ENCODE measurements around the gene NTRK1. TPM values are rescaled to one million over a fixed set of nuclear protein-coding genes. Genes with fewer than 3 reads are reported as not detected.

The NTRK1 gene
- total RNA-seq, 1 donor from 2014 or later = 54.3 TPM

- Mint-ChIP-seq H3K4me3 (no peak overlapping the region), H3K36me3 (ENCODE audit: low read depth) (no peaks in the 10 kb centered on the region), H3K27me3 (peaks cover 39% of the 10 kb centered on the region), H3K27ac (no peak overlapping the region), H3K4me1 (peaks cover 16% of the 10 kb centered on the region), H3K9me3 (no peaks in the 10 kb centered on the region)
- DNase-seq = no peak
- intact Hi-C loops (cut with micrococcal nuclease) = no loop called here
These were observed 34.8 kb downstream of the NTRK1 start for GRCh38 chr1:156895455-156895812.

- H3K9me3 Mint-ChIP-seq = no peaks in the 10 kb centered on the region
- DNase-seq = no peak
- H3K36me3 Mint-ChIP-seq (ENCODE audit: low read depth) = no peaks in the 10 kb centered on the region
- H3K27me3 Mint-ChIP-seq = peaks cover 37% of the 10 kb centered on the region
- intact Hi-C loops (cut with micrococcal nuclease) = no loop called here
- no peak overlapping the region for H3K4me3 Mint-ChIP-seq
- no peak overlapping the region for H3K27ac Mint-ChIP-seq
- H3K4me1 Mint-ChIP-seq = peaks cover 16% of the 10 kb centered on the region
These were observed 35.3 kb downstream of the NTRK1 start for GRCh38 chr1:156895927-156896326.

- Mint-ChIP-seq H3K4me3 (no peak overlapping the region), H3K4me1 (peaks cover 16% of the 10 kb centered on the region), H3K9me3 (no peaks in the 10 kb centered on the region), H3K27me3 (peaks cover 37% of the 10 kb centered on the region), H3K36me3 (ENCODE audit: low read depth) (no peaks in the 10 kb centered on the region), H3K27ac (no peak overlapping the region)
- no peak for DNase-seq
- intact Hi-C loops (cut with micrococcal nuclease) = no loop called here
These were observed 35.9 kb downstream of the NTRK1 start for GRCh38 chr1:156896490-156897033.

- DNase-seq = no peak
- Mint-ChIP-seq H3K36me3 (ENCODE audit: low read depth) (no peaks in the 10 kb centered on the region), H3K9me3 (no peaks in the 10 kb centered on the region), H3K4me3 (no peak overlapping the region), H3K4me1 (peaks cover 11% of the 10 kb centered on the region), H3K27ac (peak overlapping the region; percentile 65), H3K27me3 (peaks cover 35% of the 10 kb centered on the region)
- intact Hi-C loops (cut with micrococcal nuclease) = no loop called here
These were observed 36.6 kb downstream of the NTRK1 start for GRCh38 chr1:156897078-156897825.

GRCh38 chr1:156898161-156898566 is 37.5 kb downstream of the NTRK1 start:
- H3K4me3 Mint-ChIP-seq = no peak overlapping the region
- H3K4me1 Mint-ChIP-seq = peaks cover 9% of the 10 kb centered on the region
- no peaks in the 10 kb centered on the region for H3K9me3 Mint-ChIP-seq
- DNase-seq = peak; percentile 73
- peak overlapping the region; percentile 57 for H3K27ac Mint-ChIP-seq
- H3K36me3 Mint-ChIP-seq (ENCODE audit: low read depth) = no peaks in the 10 kb centered on the region
- peaks cover 34% of the 10 kb centered on the region for H3K27me3 Mint-ChIP-seq
- intact Hi-C loops (cut with micrococcal nuclease) = no loop called here

GRCh38 chr1:156898971-156899664 is 38.5 kb downstream of the NTRK1 start:
- Mint-ChIP-seq H3K36me3 (ENCODE audit: low read depth) (no peaks in the 10 kb centered on the region), H3K9me3 (no peaks in the 10 kb centered on the region), H3K27me3 (peaks cover 28% of the 10 kb centered on the region), H3K27ac (no peak overlapping the region), H3K4me1 (peaks cover 9% of the 10 kb centered on the region), H3K4me3 (no peak overlapping the region)
- intact Hi-C loops (cut with micrococcal nuclease) = no loop called here
- no peak for DNase-seq

- Mint-ChIP-seq H3K36me3 (ENCODE audit: low read depth) (no peaks in the 10 kb centered on the region), H3K27me3 (peaks cover 23% of the 10 kb centered on the region), H3K4me1 (peaks cover 9% of the 10 kb centered on the region), H3K9me3 (no peaks in the 10 kb centered on the region), H3K4me3 (no peak overlapping the region), H3K27ac (no peak overlapping the region)
- DNase-seq = no peak
- intact Hi-C loops (cut with micrococcal nuclease) = no loop called here
These were observed 39.5 kb downstream of the NTRK1 start for GRCh38 chr1:156899956-156900718.

GRCh38 chr1:156900896-156901589 is 40.4 kb downstream of the NTRK1 start:
- H3K27ac Mint-ChIP-seq = no peak overlapping the region

GRCh38 chr1:156901590-156901900 is 40.9 kb downstream of the NTRK1 start:
- intact Hi-C loops (cut with micrococcal nuclease) = no loop called here
- no peaks in the 10 kb centered on the region for H3K9me3 Mint-ChIP-seq
- peaks cover 9% of the 10 kb centered on the region for H3K4me1 Mint-ChIP-seq
- H3K27me3 Mint-ChIP-seq = peaks cover 23% of the 10 kb centered on the region
- H3K36me3 Mint-ChIP-seq (ENCODE audit: low read depth) = no peaks in the 10 kb centered on the region
- DNase-seq = no peak
- no peak overlapping the region for H3K4me3 Mint-ChIP-seq
- no peak overlapping the region for H3K27ac Mint-ChIP-seq

More at GRCh38 chr1:156900896-156901589, 40.4 kb downstream of the NTRK1 start:
- intact Hi-C loops (cut with micrococcal nuclease) = no loop called here
- Mint-ChIP-seq H3K36me3 (ENCODE audit: low read depth) (no peaks in the 10 kb centered on the region), H3K27me3 (peaks cover 23% of the 10 kb centered on the region), H3K9me3 (no peaks in the 10 kb centered on the region), H3K4me1 (peaks cover 9% of the 10 kb centered on the region), H3K4me3 (no peak overlapping the region)
- DNase-seq = no peak

- Mint-ChIP-seq H3K9me3 (no peaks in the 10 kb centered on the region), H3K4me3 (no peak overlapping the region), H3K27me3 (peaks cover 23% of the 10 kb centered on the region), H3K4me1 (peaks cover 13% of the 10 kb centered on the region), H3K36me3 (ENCODE audit: low read depth) (no peaks in the 10 kb centered on the region), H3K27ac (no peak overlapping the region)
- intact Hi-C loops (cut with micrococcal nuclease) = no loop called here
- DNase-seq = no peak
These were observed 41.6 kb downstream of the NTRK1 start for GRCh38 chr1:156901966-156902915.

GRCh38 chr1:156903328-156904091 is 42.8 kb downstream of the NTRK1 start:
- intact Hi-C loops (cut with micrococcal nuclease) = no loop called here
- H3K4me3 Mint-ChIP-seq = no peak overlapping the region
- no peak for DNase-seq
- H3K27ac Mint-ChIP-seq = no peak overlapping the region
- H3K27me3 Mint-ChIP-seq = peaks cover 18% of the 10 kb centered on the region
- no peaks in the 10 kb centered on the region for H3K9me3 Mint-ChIP-seq
- H3K36me3 Mint-ChIP-seq (ENCODE audit: low read depth) = no peaks in the 10 kb centered on the region
- H3K4me1 Mint-ChIP-seq = peaks cover 11% of the 10 kb centered on the region

- H3K36me3 Mint-ChIP-seq (ENCODE audit: low read depth) = no peaks in the 10 kb centered on the region
- H3K4me3 Mint-ChIP-seq = no peak overlapping the region
- peaks cover 7% of the 10 kb centered on the region for H3K4me1 Mint-ChIP-seq
- no peak for DNase-seq
- H3K27me3 Mint-ChIP-seq = peaks cover 12% of the 10 kb centered on the region
- no peak overlapping the region for H3K27ac Mint-ChIP-seq
- H3K9me3 Mint-ChIP-seq = no peaks in the 10 kb centered on the region
- intact Hi-C loops (cut with micrococcal nuclease) = no loop called here
These were observed 43.7 kb downstream of the NTRK1 start for GRCh38 chr1:156904187-156904959.

Data from activated CD4-positive, alpha-beta T cell treated with anti-CD3 and anti-CD28 coated beads, Interleukin-2, amount 10 ng/mL, durations not matched to agents 24 days and 14 days (primary cell).